Osteoblast (primary cell): Measurements from ENCODE around the gene KIAA0232. TPM values are rescaled to one million over a fixed set of nuclear protein-coding genes. Genes with fewer than 3 reads are reported as not detected.
A peak's percentile ranks its signal among the peaks of the same experiment; 100 is the strongest.
"Not testable (repeated sequence)": the region's sequence is repeated elsewhere in the genome, so short reads cannot be mapped to it uniquely, and the experiment has no call there.

Experiments used
- DNase-seq: peaks from one replicate; pipeline ENCODE4 v3.0.0; 2011; ENCODE audit warnings: low spot score, mixed read lengths; ENCODE audit not compliant: insufficient read length; ENCODE audit errors: missing footprints
- H2AFZ ChIP-seq: 2 replicates; pipeline ENCODE4 v1.6.0; 2011; ENCODE audit warnings: mild to moderate bottlenecking, low read length
- H3K27ac ChIP-seq: 2 replicates; pipeline ENCODE4 v1.5.1; 2011; ENCODE audit warnings: mild to moderate bottlenecking, low read depth, low read length, moderate library complexity
- H3K27me3 ChIP-seq: 2 replicates; pipeline ENCODE4 v1.6.0; 2012; ENCODE audit warnings: mild to moderate bottlenecking, control low read depth, inconsistent platforms, low read length, moderate library complexity; ENCODE audit not compliant: insufficient read depth
- H3K36me3 ChIP-seq: 2 replicates; pipeline ENCODE4 v1.5.1; 2011; ENCODE audit warnings: mild to moderate bottlenecking, low read length, control low read depth, moderate library complexity; ENCODE audit not compliant: insufficient read depth
- H3K4me1 ChIP-seq: 2 replicates; pipeline ENCODE4 v1.5.1; 2011; ENCODE audit warnings: mild to moderate bottlenecking, low read length, control low read depth, moderate library complexity; ENCODE audit not compliant: insufficient read depth
- H3K4me2 ChIP-seq: 2 replicates; pipeline ENCODE4 v1.6.0; 2011; ENCODE audit warnings: mild to moderate bottlenecking, low read length; ENCODE audit not compliant: insufficient read depth
- H3K4me3 ChIP-seq: fragments of 200-600 bp; sonication (generic); 3 replicates; pipeline ENCODE4 v1.5.1; 2012; ENCODE audit warnings: mild to moderate bottlenecking, low read length, inconsistent platforms; ENCODE audit not compliant: insufficient read depth
- H3K79me2 ChIP-seq: 2 replicates; pipeline ENCODE4 v1.6.0; 2012; ENCODE audit warnings: mild to moderate bottlenecking, low read length, control low read depth, inconsistent platforms; ENCODE audit not compliant: insufficient read depth
- H3K9me3 ChIP-seq: 2 replicates; pipeline ENCODE4 v1.5.1; 2011; ENCODE audit warnings: low read depth, low read length, control low read depth
- H4K20me1 ChIP-seq: 2 replicates; pipeline ENCODE4 v1.6.0; 2012; ENCODE audit warnings: mild to moderate bottlenecking, low read length, control low read depth; ENCODE audit not compliant: insufficient read depth
- total RNA-seq: library from RNA; depleted of rRNA; stranded (reverse); fragments of >200 nt; gene quantifications from 2 replicates; pipeline ENCODE4 v1.2.3, GENCODE V29; 2012
- TF ChIP-seq, protein P1 (sequence below): IDR thresholded peaks from 2 replicates; pipeline ENCODE4 v1.5.1; 2011; ENCODE audit warnings: mild to moderate bottlenecking, low read depth, low read length, moderate library complexity; ENCODE audit errors: extremely low read depth

Gene KIAA0232
- total RNA-seq, 1 donor = 23.9 TPM

DNA sequence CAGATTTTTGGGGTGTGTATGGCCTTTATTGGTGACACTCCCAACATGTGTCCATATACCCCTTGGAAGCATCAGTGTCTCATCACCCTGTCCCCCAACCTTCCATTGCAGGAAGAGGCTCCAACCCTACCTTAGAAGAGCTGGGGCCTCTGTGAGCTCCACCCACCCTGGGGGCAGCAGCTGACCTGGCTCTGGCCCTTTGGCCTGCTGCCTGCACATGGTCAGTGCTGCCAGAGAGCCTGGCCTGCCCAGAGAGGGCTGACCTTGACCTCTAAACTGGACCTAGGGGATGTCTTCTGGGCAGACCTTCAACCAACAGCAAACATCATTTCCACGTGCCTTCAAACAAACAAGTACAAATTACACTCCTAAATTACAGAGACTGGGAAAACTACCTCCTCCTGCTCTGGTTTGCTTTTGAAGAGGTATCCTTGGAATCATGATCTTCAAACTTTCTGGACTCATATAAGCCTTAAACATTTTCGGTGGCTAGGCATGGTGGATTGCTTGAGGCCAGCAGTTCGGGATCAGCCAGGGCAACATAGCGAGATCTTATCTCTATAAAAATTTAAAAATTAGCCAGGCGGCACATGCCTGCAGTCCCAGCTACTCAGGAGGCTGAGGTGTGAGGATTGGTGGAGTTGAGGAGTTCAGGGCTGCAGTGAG lies 27.3 kb upstream of the KIAA0232 start:
- no peak overlapping the region for H3K4me2 ChIP-seq
- H3K36me3 ChIP-seq = no peaks in the 10 kb centered on the region
- TF ChIP-seq, protein P1, sequence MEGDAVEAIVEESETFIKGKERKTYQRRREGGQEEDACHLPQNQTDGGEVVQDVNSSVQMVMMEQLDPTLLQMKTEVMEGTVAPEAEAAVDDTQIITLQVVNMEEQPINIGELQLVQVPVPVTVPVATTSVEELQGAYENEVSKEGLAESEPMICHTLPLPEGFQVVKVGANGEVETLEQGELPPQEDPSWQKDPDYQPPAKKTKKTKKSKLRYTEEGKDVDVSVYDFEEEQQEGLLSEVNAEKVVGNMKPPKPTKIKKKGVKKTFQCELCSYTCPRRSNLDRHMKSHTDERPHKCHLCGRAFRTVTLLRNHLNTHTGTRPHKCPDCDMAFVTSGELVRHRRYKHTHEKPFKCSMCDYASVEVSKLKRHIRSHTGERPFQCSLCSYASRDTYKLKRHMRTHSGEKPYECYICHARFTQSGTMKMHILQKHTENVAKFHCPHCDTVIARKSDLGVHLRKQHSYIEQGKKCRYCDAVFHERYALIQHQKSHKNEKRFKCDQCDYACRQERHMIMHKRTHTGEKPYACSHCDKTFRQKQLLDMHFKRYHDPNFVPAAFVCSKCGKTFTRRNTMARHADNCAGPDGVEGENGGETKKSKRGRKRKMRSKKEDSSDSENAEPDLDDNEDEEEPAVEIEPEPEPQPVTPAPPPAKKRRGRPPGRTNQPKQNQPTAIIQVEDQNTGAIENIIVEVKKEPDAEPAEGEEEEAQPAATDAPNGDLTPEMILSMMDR = no peak
- H3K27ac ChIP-seq = no peak overlapping the region
- H3K4me1 ChIP-seq = no peaks in the 10 kb centered on the region
- no peaks in the 10 kb centered on the region for H4K20me1 ChIP-seq
- H2AFZ ChIP-seq = no peak overlapping the region
- peak; percentile 68 for DNase-seq
- no peaks in the 10 kb centered on the region for H3K9me3 ChIP-seq
- H3K79me2 ChIP-seq = no peaks in the 10 kb centered on the region
- no peaks in the 10 kb centered on the region for H3K27me3 ChIP-seq
- no peak overlapping the region for H3K4me3 ChIP-seq

DNA sequence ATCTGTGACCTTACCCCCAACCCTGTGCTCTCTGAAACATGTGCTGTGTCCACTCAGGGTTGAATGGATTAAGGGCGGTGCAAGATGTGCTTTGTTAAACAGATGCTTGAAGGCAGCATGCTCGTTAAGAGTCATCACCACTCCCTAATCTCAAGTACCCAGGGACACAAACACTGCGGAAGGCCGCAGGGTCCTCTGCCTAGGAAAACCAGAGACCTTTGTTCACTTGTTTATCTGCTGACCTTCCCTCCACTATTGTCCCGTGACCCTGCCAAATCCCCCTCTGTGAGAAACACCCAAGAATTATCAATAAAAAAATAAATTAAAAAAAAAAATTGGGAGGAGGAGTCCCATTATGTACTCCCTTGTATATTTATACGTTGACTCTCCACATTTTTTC lies 26.2 kb upstream of the KIAA0232 start:
- H3K36me3 ChIP-seq, H3K27ac ChIP-seq, H2AFZ ChIP-seq: not testable (repeated sequence)

DNA sequence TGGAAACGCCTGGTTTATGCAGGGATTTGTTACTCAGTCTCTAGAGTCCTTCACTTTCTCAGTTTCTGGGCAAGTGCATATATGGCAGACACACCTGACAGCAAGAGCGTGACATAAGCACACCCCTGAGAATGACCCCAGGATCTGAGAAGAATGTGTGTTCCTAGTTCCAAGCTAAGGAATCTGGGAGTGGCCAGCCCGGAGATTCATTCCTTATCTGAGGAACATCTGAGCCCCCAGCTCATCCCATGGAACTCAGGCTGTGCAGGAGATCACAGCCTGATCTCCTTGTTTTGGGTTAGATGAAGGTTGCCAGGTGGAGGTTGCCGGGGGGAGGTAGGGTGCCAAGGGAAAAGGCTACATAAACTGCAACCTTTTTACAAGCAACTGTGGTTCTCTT lies 23.8 kb upstream of the KIAA0232 start:
- H3K27ac ChIP-seq = no peak overlapping the region
- no peak for DNase-seq

More for the DNA sequence above, 26.2 kb upstream of the KIAA0232 start:
- not testable (repeated sequence) for DNase-seq, H3K9me3 ChIP-seq, H4K20me1 ChIP-seq, H3K4me3 ChIP-seq, H3K4me1 ChIP-seq, H3K27me3 ChIP-seq, H3K4me2 ChIP-seq, H3K79me2 ChIP-seq

DNA sequence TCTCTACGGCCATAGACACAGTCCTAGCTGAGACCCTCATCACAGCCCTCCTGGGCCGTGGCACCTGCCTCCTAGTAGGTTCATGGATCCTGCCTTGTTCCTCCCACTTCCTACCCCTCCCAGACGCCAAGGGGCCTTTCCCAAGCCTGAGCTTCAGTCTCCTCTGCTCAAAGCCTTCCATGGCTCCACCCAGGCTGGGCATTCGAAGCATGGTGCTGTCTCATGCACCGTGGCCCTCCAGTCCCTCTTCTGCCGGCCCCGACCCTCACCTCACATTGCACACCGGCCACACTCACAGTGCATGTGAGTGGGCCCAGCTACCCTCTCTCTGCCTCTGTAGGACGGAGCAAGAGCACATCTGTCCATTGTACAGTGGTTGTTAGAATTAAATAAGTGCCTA lies 21.7 kb upstream of the KIAA0232 start:
- TF ChIP-seq, protein P1 = no peak
- Histone ChIP-seq H3K79me2 (no peaks in the 10 kb centered on the region), H4K20me1 (no peaks in the 10 kb centered on the region), H3K4me2 (no peak overlapping the region), H2AFZ (no peak overlapping the region), H3K36me3 (no peaks in the 10 kb centered on the region), H3K9me3 (no peaks in the 10 kb centered on the region), H3K27ac (no peak overlapping the region), H3K4me1 (no peaks in the 10 kb centered on the region), H3K4me3 (no peak overlapping the region), H3K27me3 (peaks cover 13% of the 10 kb centered on the region)
- peak; percentile 27 for DNase-seq

More for the DNA sequence above, 23.8 kb upstream of the KIAA0232 start:
- no peaks in the 10 kb centered on the region for H3K4me1 ChIP-seq
- no peak overlapping the region for H2AFZ ChIP-seq
- peaks cover 10% of the 10 kb centered on the region for H3K27me3 ChIP-seq
- H4K20me1 ChIP-seq = no peaks in the 10 kb centered on the region
- no peaks in the 10 kb centered on the region for H3K79me2 ChIP-seq
- no peaks in the 10 kb centered on the region for H3K36me3 ChIP-seq
- H3K4me3 ChIP-seq = no peak overlapping the region
- no peaks in the 10 kb centered on the region for H3K9me3 ChIP-seq
- H3K4me2 ChIP-seq = no peak overlapping the region
- TF ChIP-seq, protein P1 = no peak
